ENCODE results near the gene PCYT2. TPM values are rescaled to one million over a fixed set of nuclear protein-coding genes. Genes with fewer than 3 reads are reported as not detected.

PCYT2 gene
- total RNA-seq, 1 donor from 2014 or later: 29.5 TPM

GRCh38 chr17:81930142-81931125, 19.2 kb upstream of the PCYT2 start:
- ATAC-seq (ENCODE audit: poor library complexity) (no peak), DNase-seq (no peak)

GRCh38 chr17:81929253-81930141, 18.3 kb upstream of the PCYT2 start:
- no peak for ATAC-seq (ENCODE audit: poor library complexity)
- intact Hi-C loops (cut with DNase I): no loop called here
- no peak for DNase-seq

More at GRCh38 chr17:81930142-81931125, 19.2 kb upstream of the PCYT2 start:
- intact Hi-C loops (cut with DNase I): no loop called here

GRCh38 chr17:81928544-81929252, 17.5 kb upstream of the PCYT2 start:
- DNase-seq (no peak), ATAC-seq (ENCODE audit: poor library complexity) (no peak)
- intact Hi-C loops (cut with DNase I): no loop called here

GRCh38 chr17:81927653-81928543, 16.7 kb upstream of the PCYT2 start, which contains the start of gene MAFG:
TSS of gene MAFG (minus strand) at chr17:81927735. CDS start at chr17:81923185, 4,550 bp downstream.
- intact Hi-C loops (cut with DNase I): no loop called here
- ATAC-seq (ENCODE audit: poor library complexity): peak; percentile 78

GRCh38 chr17:81927152-81927652, 16.0 kb upstream of the PCYT2 start:
- intact Hi-C loops (cut with DNase I): no loop called here
- DNase-seq: no peak
- no peak for ATAC-seq (ENCODE audit: poor library complexity)

More at GRCh38 chr17:81927653-81928543, 16.7 kb upstream of the PCYT2 start, which contains the start of gene MAFG:
- peak; percentile 95 for DNase-seq

GRCh38 chr17:81926451-81927151, 15.4 kb upstream of the PCYT2 start:
- peak; percentile 53 for ATAC-seq (ENCODE audit: poor library complexity)
- intact Hi-C loops (cut with DNase I): no loop called here
- DNase-seq: peak; percentile 89

- intact Hi-C loops (cut with DNase I): no loop called here
- ATAC-seq (ENCODE audit: poor library complexity) (no peak), DNase-seq (no peak)
These were observed 14.8 kb upstream of the PCYT2 start for GRCh38 chr17:81925860-81926450.

GRCh38 chr17:81924557-81925532, 13.6 kb upstream of the PCYT2 start:
- intact Hi-C loops (cut with DNase I): no loop called here
- DNase-seq: no peak
- ATAC-seq (ENCODE audit: poor library complexity): no peak

GRCh38 chr17:81923302-81924260, 12.4 kb upstream of the PCYT2 start:
- DNase-seq (peak; percentile 89), ATAC-seq (ENCODE audit: poor library complexity) (peak; percentile 41)
- intact Hi-C loops (cut with DNase I): no loop called here

GRCh38 chr17:81922566-81923301, 11.5 kb upstream of the PCYT2 start:
- intact Hi-C loops (cut with DNase I): no loop called here
- no peak for ATAC-seq (ENCODE audit: poor library complexity)
- no peak for DNase-seq

GRCh38 chr17:81921996-81922565, 10.9 kb upstream of the PCYT2 start:
- intact Hi-C loops (cut with DNase I): no loop called here
- DNase-seq (no peak), ATAC-seq (ENCODE audit: poor library complexity) (no peak)

GRCh38 chr17:81921537-81921862, 10.3 kb upstream of the PCYT2 start:
- intact Hi-C loops (cut with DNase I): no loop called here
- ATAC-seq (ENCODE audit: poor library complexity) (no peak), DNase-seq (no peak)

All from Right ventricle myocardium superior (tissue), 1 donor.